Measurements from ENCODE around the gene CGN.

The CGN gene

GRCh38 chr1:151584780-151585179, 73.6 kb downstream of the CGN start:
- H3K4me3 ChIP-seq (ENCODE audit: low read length), result no peak overlapping the region
- no peak for TF ChIP-seq CTCF (conservative IDR thresholded peaks at IDR 0.05; ENCODE audit: low read length)
- DNase-seq (ENCODE audit: low read depth), result no peak

GRCh38 chr1:151585622-151586021, 74.4 kb downstream of the CGN start:
- peak; percentile 54 for DNase-seq (ENCODE audit: low read depth)
- TF ChIP-seq CTCF (conservative IDR thresholded peaks at IDR 0.05; ENCODE audit: low read length), result no peak
- no peak overlapping the region for H3K4me3 ChIP-seq (ENCODE audit: low read length)
